Measurements from ENCODE around the gene IL22. TPM values are rescaled to one million over a fixed set of nuclear protein-coding genes. Genes with fewer than 3 reads are reported as not detected.

Gene IL22
- total RNA-seq, 1 donor from 2014 or later = not detected

Other genes starting within 250 kb of the IL22 start
- gene IFNG, start 93.9 kb downstream of the IL22 start, total RNA-seq = not detected
- not detected for gene IL26, start 27.8 kb downstream of the IL22 start, total RNA-seq
- 16.2 TPM for gene MDM1, start 78.8 kb upstream of the IL22 start, total RNA-seq

Data from temporal lobe (tissue), 1 donor.